ENCODE results near the gene SALL3. TPM values are rescaled to one million over a fixed set of nuclear protein-coding genes. Genes with fewer than 3 reads are reported as not detected.

SALL3 gene
- total and polyA plus RNA-seq, 2 of the 13 experiments (the other 11 are each of a cell fraction or from before 2014, with no cell fraction given), result not detected

GRCh38 chr18:79049506-79049905 is 69.9 kb downstream of the SALL3 start:
- WGBS (ENCODE audit: low lambda C conversion rate), result 32% methylated on average over 3 of the region's 3 CpGs
- CTCF ChIA-PET (ENCODE audit: low intra/inter-chr PET ratio, low total read pairs), result no interaction called here
- no peak overlapping the region for H3K4me2 ChIP-seq (ENCODE audit: low read depth, low read length)
- TF ChIP-seq ARID3A (IDR thresholded peaks at IDR 0.05; ENCODE audit: low read depth, low read length) (no peak), RBAK (CRISPR knock-in tag; IDR thresholded peaks at IDR 0.05) (no peak), KLF15 (CRISPR knock-in tag; IDR thresholded peaks at IDR 0.05; ENCODE audit: borderline replicate concordance) (no peak), SALL2 (CRISPR knock-in tag; IDR thresholded peaks at IDR 0.05) (no peak), U2AF2 (IDR thresholded peaks at IDR 0.05; ENCODE audit: low read depth, low read length) (no peak), SRF (IDR thresholded peaks at IDR 0.05; ENCODE audit: low read depth, low read length) (no peak), ZNF260 (CRISPR knock-in tag; IDR thresholded peaks at IDR 0.05; ENCODE audit: borderline replicate concordance, low read depth) (no peak), GPBP1L1 (CRISPR knock-in tag; IDR thresholded peaks at IDR 0.05) (no peak), ZNF547 (CRISPR knock-in tag; IDR thresholded peaks at IDR 0.05) (no peak), ZNF609 (CRISPR knock-in tag; IDR thresholded peaks at IDR 0.05; ENCODE audit: borderline replicate concordance) (no peak), IKZF4 (CRISPR knock-in tag; IDR thresholded peaks at IDR 0.05; ENCODE audit: borderline replicate concordance, low read depth, not compliant biosample characterization) (no peak)
- TF ChIP-seq, protein P1, sequence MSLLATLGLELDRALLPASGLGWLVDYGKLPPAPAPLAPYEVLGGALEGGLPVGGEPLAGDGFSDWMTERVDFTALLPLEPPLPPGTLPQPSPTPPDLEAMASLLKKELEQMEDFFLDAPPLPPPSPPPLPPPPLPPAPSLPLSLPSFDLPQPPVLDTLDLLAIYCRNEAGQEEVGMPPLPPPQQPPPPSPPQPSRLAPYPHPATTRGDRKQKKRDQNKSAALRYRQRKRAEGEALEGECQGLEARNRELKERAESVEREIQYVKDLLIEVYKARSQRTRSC (CRISPR knock-in tag; IDR thresholded peaks at IDR 0.05; ENCODE audit: low read depth), result no peak
- TF ChIP-seq, protein P2, sequence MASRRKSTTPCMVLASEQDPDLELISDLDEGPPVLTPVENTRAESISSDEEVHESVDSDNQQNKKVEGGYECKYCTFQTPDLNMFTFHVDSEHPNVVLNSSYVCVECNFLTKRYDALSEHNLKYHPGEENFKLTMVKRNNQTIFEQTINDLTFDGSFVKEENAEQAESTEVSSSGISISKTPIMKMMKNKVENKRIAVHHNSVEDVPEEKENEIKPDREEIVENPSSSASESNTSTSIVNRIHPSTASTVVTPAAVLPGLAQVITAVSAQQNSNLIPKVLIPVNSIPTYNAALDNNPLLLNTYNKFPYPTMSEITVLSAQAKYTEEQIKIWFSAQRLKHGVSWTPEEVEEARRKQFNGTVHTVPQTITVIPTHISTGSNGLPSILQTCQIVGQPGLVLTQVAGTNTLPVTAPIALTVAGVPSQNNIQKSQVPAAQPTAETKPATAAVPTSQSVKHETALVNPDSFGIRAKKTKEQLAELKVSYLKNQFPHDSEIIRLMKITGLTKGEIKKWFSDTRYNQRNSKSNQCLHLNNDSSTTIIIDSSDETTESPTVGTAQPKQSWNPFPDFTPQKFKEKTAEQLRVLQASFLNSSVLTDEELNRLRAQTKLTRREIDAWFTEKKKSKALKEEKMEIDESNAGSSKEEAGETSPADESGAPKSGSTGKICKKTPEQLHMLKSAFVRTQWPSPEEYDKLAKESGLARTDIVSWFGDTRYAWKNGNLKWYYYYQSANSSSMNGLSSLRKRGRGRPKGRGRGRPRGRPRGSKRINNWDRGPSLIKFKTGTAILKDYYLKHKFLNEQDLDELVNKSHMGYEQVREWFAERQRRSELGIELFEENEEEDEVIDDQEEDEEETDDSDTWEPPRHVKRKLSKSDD (CRISPR knock-in tag; IDR thresholded peaks at IDR 0.05; ENCODE audit: low read depth), result no peak

More at GRCh38 chr18:79049506-79049905, 69.9 kb downstream of the SALL3 start:
- ATAC-seq (peak; percentile 16; the same call in 1 of the 3 replicates), DNase-seq (ENCODE audit: low spot score) (no peak), FAIRE-seq (no peak)
- Histone ChIP-seq H3K4me1 (ENCODE audit: insufficient read depth, low read length) (peaks cover 8% of the 10 kb centered on the region), H2AFZ (ENCODE audit: low read length) (no peak overlapping the region), H3K9ac (ENCODE audit: insufficient read depth, low read depth, low read length) (no peak overlapping the region), H3K27me3 (ENCODE audit: control insufficient read depth in 1 of 2, insufficient read depth in 2 of 2, low read length in 2 of 2) (peaks cover 4 to 30% of the 10 kb centered on the region in 2 experiments; a peak in 4 of 5 replicates), H4K20me1 (ENCODE audit: insufficient read depth, low read length) (no peaks in the 10 kb centered on the region), H3K27ac (ENCODE audit: extremely low read length, insufficient read depth, low read length) (no peak overlapping the region), H3K9me3 (ENCODE audit: low read length) (no peaks in the 10 kb centered on the region), H3K79me2 (ENCODE audit: insufficient read depth, low read length) (no peaks in the 10 kb centered on the region), H3K36me3 (replicated peaks in 1 of 2; ENCODE audit: control insufficient read depth in 1 of 2, insufficient read depth in 2 of 2, low read length in 2 of 2) (no peaks in the 10 kb centered on the region), H3K4me3 (replicated peaks in 1 of 3; ENCODE audit: insufficient read depth in 1 of 3, low read depth in 2 of 3, low read length in 3 of 3) (no peak overlapping the region)
- intact Hi-C loops (cut with micrococcal nuclease; ENCODE audit: unreplicated experiment), result no loop called here
- in situ Hi-C loops (cut with HindIII; ENCODE audit: extremely low pct_ligation_motif_present, low pct_unique_long_range_greater_than_20kb), result no loop called here
- BruUV-seq (replicated peaks), result no TSS peak
- POLR2A ChIA-PET, result no interaction called here
